Mesodermal cell (in vitro differentiated cells): ENCODE measurements around the gene MOB3B.
A peak's percentile ranks its signal among the peaks of the same experiment; 100 is the strongest.

Experiments
- H3K27ac ChIP-seq: 2 replicates; pipeline ENCODE4 v1.7.0; 2013; ENCODE audit warnings: mild to moderate bottlenecking, low read depth, low read length, moderate library complexity; ENCODE audit not compliant: severe bottlenecking
- H3K36me3 ChIP-seq: 2 replicates; pipeline ENCODE4 v1.7.1; 2013; ENCODE audit warnings: mild to moderate bottlenecking, low read length, moderate library complexity; ENCODE audit not compliant: control insufficient read depth, insufficient read depth
- H3K4me1 ChIP-seq: one replicate; pipeline ENCODE4 v1.7.1; 2013; ENCODE audit warnings: mild to moderate bottlenecking, low read length; ENCODE audit not compliant: insufficient read depth, control insufficient read depth, poor library complexity, severe bottlenecking
- H3K4me3 ChIP-seq: 2 replicates; pipeline ENCODE4 v1.7.0; 2013; ENCODE audit warnings: low read length, control low read depth, mild to moderate bottlenecking; ENCODE audit not compliant: insufficient read depth, poor library complexity, severe bottlenecking; ENCODE audit errors: extremely low read depth
- H3K9me3 ChIP-seq: 2 replicates; pipeline ENCODE4 v1.7.1; 2013; ENCODE audit warnings: mild to moderate bottlenecking, low read length, moderate library complexity; ENCODE audit not compliant: control insufficient read depth
- WGBS, 2 experiments: methylation state at CpG; one replicate each; pipeline ENCODE4 v1.1.5; 2013; ENCODE audit warnings: missing lambda C conversion rate in 2 of 2; ENCODE audit not compliant: insufficient coverage in 2 of 2; 5-methylcytosine and 5-hydroxymethylcytosine counted together

Gene MOB3B

GRCh38 chr9:27303219-27303618 lies 226.4 kb downstream of the MOB3B start:
- Histone ChIP-seq H3K36me3 (no peaks in the 10 kb centered on the region), H3K4me3 (no peak overlapping the region), H3K9me3 (peaks cover 5% of the 10 kb centered on the region), H3K27ac (peak overlapping the region; percentile 82), H3K4me1 (peaks cover 3% of the 10 kb centered on the region)
- 30 to 33% methylated on average over 3 to 5 of the region's 6 CpGs for WGBS, 2 experiments

- no peaks in the 10 kb centered on the region for H3K4me1 ChIP-seq
- 77 to 90% methylated on average over 6 to 7 of the region's 7 CpGs for WGBS, 2 experiments
- H3K36me3 ChIP-seq = no peaks in the 10 kb centered on the region
- no peaks in the 10 kb centered on the region for H3K9me3 ChIP-seq
- H3K4me3 ChIP-seq = no peak within 1 kb of the TSS
- H3K27ac ChIP-seq = no peak within 1 kb of the TSS
Measured at GRCh38 chr9:27297050-27297449, 232.6 kb downstream of the MOB3B start, which contains the start of gene EQTN. EQTN (minus strand) TSS chr9:27297150; CDS start chr9:27297055, 95 bp downstream.

GRCh38 chr9:27293996-27294395 lies 235.6 kb downstream of the MOB3B start:
- 73 to 75% methylated on average over 1 to 2 of the region's 2 CpGs for WGBS, 2 experiments
- no peaks in the 10 kb centered on the region for H3K9me3 ChIP-seq
- H3K27ac ChIP-seq = no peak overlapping the region
- no peaks in the 10 kb centered on the region for H3K36me3 ChIP-seq
- H3K4me3 ChIP-seq = no peak overlapping the region
- H3K4me1 ChIP-seq = no peaks in the 10 kb centered on the region

GRCh38 chr9:27292659-27293405 lies 236.8 kb downstream of the MOB3B start:
- H3K9me3 ChIP-seq = no peaks in the 10 kb centered on the region
- H3K27ac ChIP-seq = no peak overlapping the region
- WGBS, 2 experiments = 91 to 94% methylated on average over 6 to 7 of the region's 7 CpGs
- no peak overlapping the region for H3K4me3 ChIP-seq
- H3K4me1 ChIP-seq = no peaks in the 10 kb centered on the region
- no peaks in the 10 kb centered on the region for H3K36me3 ChIP-seq

GRCh38 chr9:27291292-27291691 lies 238.3 kb downstream of the MOB3B start:
- 94 to 98% methylated on average over 5 to 6 of the region's 8 CpGs for WGBS, 2 experiments

GRCh38 chr9:27282269-27282668 lies 247.3 kb downstream of the MOB3B start:
- no peaks in the 10 kb centered on the region for H3K9me3 ChIP-seq
- no peak overlapping the region for H3K27ac ChIP-seq
- no peaks in the 10 kb centered on the region for H3K36me3 ChIP-seq
- 90 to 92% methylated on average over 4 to 5 of the region's 7 CpGs for WGBS, 2 experiments
- no peak overlapping the region for H3K4me3 ChIP-seq
- no peaks in the 10 kb centered on the region for H3K4me1 ChIP-seq

More at GRCh38 chr9:27291292-27291691, 238.3 kb downstream of the MOB3B start:
- Histone ChIP-seq H3K36me3 (no peaks in the 10 kb centered on the region), H3K27ac (no peak overlapping the region), H3K9me3 (no peaks in the 10 kb centered on the region), H3K4me3 (no peak overlapping the region), H3K4me1 (no peaks in the 10 kb centered on the region)

GRCh38 chr9:27280860-27281259 lies 248.8 kb downstream of the MOB3B start:
- Histone ChIP-seq H3K4me1 (no peaks in the 10 kb centered on the region), H3K27ac (no peak overlapping the region), H3K9me3 (no peaks in the 10 kb centered on the region), H3K4me3 (no peak overlapping the region), H3K36me3 (no peaks in the 10 kb centered on the region)
- 54 to 78% methylated on average over 3 to 4 of the region's 5 CpGs for WGBS, 2 experiments

- H3K4me3 ChIP-seq = no peak overlapping the region
- no peaks in the 10 kb centered on the region for H3K36me3 ChIP-seq
- WGBS, 2 experiments = 89 to 94% methylated on average over 8 to 12 of the region's 16 CpGs
- no peaks in the 10 kb centered on the region for H3K4me1 ChIP-seq
- no peaks in the 10 kb centered on the region for H3K9me3 ChIP-seq
- H3K27ac ChIP-seq = no peak overlapping the region
Measured at GRCh38 chr9:27280249-27280648, 249.4 kb downstream of the MOB3B start.

GRCh38 chr9:27279611-27280010 lies 250.0 kb downstream of the MOB3B start:
- WGBS, 2 experiments = 83 to 96% methylated on average over 1 to 3 of the region's 3 CpGs
- no peak overlapping the region for H3K27ac ChIP-seq
- no peaks in the 10 kb centered on the region for H3K4me1 ChIP-seq
- no peaks in the 10 kb centered on the region for H3K9me3 ChIP-seq
- H3K4me3 ChIP-seq = no peak overlapping the region
- no peaks in the 10 kb centered on the region for H3K36me3 ChIP-seq

GRCh38 chr9:27278374-27278773 lies 251.2 kb downstream of the MOB3B start:
- Histone ChIP-seq H3K36me3 (no peaks in the 10 kb centered on the region), H3K27ac (no peak overlapping the region), H3K4me3 (no peak overlapping the region), H3K9me3 (no peaks in the 10 kb centered on the region), H3K4me1 (no peaks in the 10 kb centered on the region)
- 90% methylated on average over 1 of the region's 1 CpG; no CpG with 5 or more reads in 1 of the 2 experiments for WGBS, 2 experiments
